Endodermal cell (in vitro differentiated cells): Measurements from ENCODE around the gene SOX5. TPM values are rescaled to one million over a fixed set of nuclear protein-coding genes. Genes with fewer than 3 reads are reported as not detected.

ENCODE experiments used
- DNase-seq: peaks from one replicate; pipeline ENCODE4 v3.0.0-alpha.2; 2017
- H3K27ac ChIP-seq: 2 replicates; pipeline ENCODE4 v1.5.1; 2013; ENCODE audit warnings: mild to moderate bottlenecking, low read depth, low read length, moderate library complexity
- H3K27me3 ChIP-seq: 2 replicates; pipeline ENCODE4 v1.6.1; 2013; ENCODE audit warnings: mild to moderate bottlenecking, low read length, moderate library complexity; ENCODE audit not compliant: insufficient read depth, control insufficient read depth, poor library complexity, severe bottlenecking
- H3K36me3 ChIP-seq: 2 replicates; pipeline ENCODE4 v1.7.0; 2013; ENCODE audit warnings: mild to moderate bottlenecking, low read length, moderate library complexity; ENCODE audit not compliant: control insufficient read depth, insufficient read depth
- H3K4me1 ChIP-seq: one replicate; pipeline ENCODE4 v1.7.0; 2013; ENCODE audit warnings: low read length; ENCODE audit not compliant: control insufficient read depth, insufficient read depth
- H3K4me3 ChIP-seq: 2 replicates; pipeline ENCODE4 v1.5.1; 2013; ENCODE audit warnings: mild to moderate bottlenecking, low read length, moderate library complexity
- H3K9ac ChIP-seq: 2 replicates; pipeline ENCODE4 v1.6.1; 2013; ENCODE audit warnings: mild to moderate bottlenecking, low read length, moderate library complexity; ENCODE audit not compliant: poor library complexity, severe bottlenecking; ENCODE audit errors: extremely low read depth
- H3K9me3 ChIP-seq: 2 replicates; pipeline ENCODE4 v1.6.1; 2013; ENCODE audit warnings: mild to moderate bottlenecking, low read length, moderate library complexity; ENCODE audit not compliant: control insufficient read depth
- H3K27ac Mint-ChIP-seq: 2 replicates; pipeline ENCODE4 v1.8.0; 2020; ENCODE audit warnings: mixed read lengths
- H3K27me3 Mint-ChIP-seq: 2 replicates; pipeline ENCODE4 v1.8.0; 2021; ENCODE audit warnings: mild to moderate bottlenecking, mixed read lengths; ENCODE audit not compliant: insufficient read depth
- H3K36me3 Mint-ChIP-seq: 2 replicates; pipeline ENCODE4 v1.8.0; 2020; ENCODE audit warnings: low read depth, mixed read lengths
- H3K4me1 Mint-ChIP-seq: 2 replicates; pipeline ENCODE4 v1.8.0; 2020; ENCODE audit warnings: mixed read lengths
- H3K4me3 Mint-ChIP-seq: 2 replicates; pipeline ENCODE4 v1.8.0; 2020; ENCODE audit warnings: mild to moderate bottlenecking, moderate library complexity, mixed read lengths
- H3K9me3 Mint-ChIP-seq: 2 replicates; pipeline ENCODE4 v1.8.0; 2020; ENCODE audit warnings: mild to moderate bottlenecking, mixed read lengths
- WGBS, 2 experiments: methylation state at CpG; one replicate each; pipeline versions ENCODE4 v1.1.5 to v1.1.7; 2013; ENCODE audit warnings: missing lambda C conversion rate in 2 of 2, mixed read lengths in 1 of 2; ENCODE audit not compliant: insufficient coverage in 1 of 2, insufficient read length in 1 of 2; 5-methylcytosine and 5-hydroxymethylcytosine counted together
- total RNA-seq, 2 donors: library from RNA; stranded (reverse); fragmentation: NEBNext Ultra II Directional in 1 of 2; extraction: Animal tissue kit (Norgen Biotek cat#: 25700) in 1 of 2; gene quantifications; 2 replicates in 1 of 2; 3 replicates in 1 of 2; pipeline ENCODE4 v1.2.1, GENCODE V29; 2021
- TF ChIP-seq, protein P1 (sequence below): fragments of 200-600 bp; sonication (generic); conservative IDR thresholded peaks from 2 replicates; pipeline ENCODE4 v1.5.0; 2021; ENCODE audit warnings: antibody characterized with exemption, mild to moderate bottlenecking

SOX5 gene
- total RNA-seq, 2 donors from 2014 or later = 6.8 to 30.7 TPM

- Mint-ChIP-seq H3K4me3 (peak overlapping the region; percentile 31), H3K36me3 (no peaks in the 10 kb centered on the region), H3K4me1 (peaks cover 40% of the 10 kb centered on the region), H3K9me3 (no peaks in the 10 kb centered on the region), H3K27me3 (no peaks in the 10 kb centered on the region), H3K27ac (peak overlapping the region; percentile 92)
- DNase-seq = peak; percentile 53
- WGBS, 2 experiments = 65% methylated on average over 5 of the region's 5 CpGs; no CpG with 5 or more reads in 1 of the 2 experiments
- Histone ChIP-seq H3K9ac (no peak overlapping the region), H3K27ac (no peak overlapping the region), H3K9me3 (no peaks in the 10 kb centered on the region), H3K4me3 (no peak overlapping the region), H3K27me3 (no peaks in the 10 kb centered on the region), H3K4me1 (no peaks in the 10 kb centered on the region), H3K36me3 (no peaks in the 10 kb centered on the region)
- TF ChIP-seq, protein P1, sequence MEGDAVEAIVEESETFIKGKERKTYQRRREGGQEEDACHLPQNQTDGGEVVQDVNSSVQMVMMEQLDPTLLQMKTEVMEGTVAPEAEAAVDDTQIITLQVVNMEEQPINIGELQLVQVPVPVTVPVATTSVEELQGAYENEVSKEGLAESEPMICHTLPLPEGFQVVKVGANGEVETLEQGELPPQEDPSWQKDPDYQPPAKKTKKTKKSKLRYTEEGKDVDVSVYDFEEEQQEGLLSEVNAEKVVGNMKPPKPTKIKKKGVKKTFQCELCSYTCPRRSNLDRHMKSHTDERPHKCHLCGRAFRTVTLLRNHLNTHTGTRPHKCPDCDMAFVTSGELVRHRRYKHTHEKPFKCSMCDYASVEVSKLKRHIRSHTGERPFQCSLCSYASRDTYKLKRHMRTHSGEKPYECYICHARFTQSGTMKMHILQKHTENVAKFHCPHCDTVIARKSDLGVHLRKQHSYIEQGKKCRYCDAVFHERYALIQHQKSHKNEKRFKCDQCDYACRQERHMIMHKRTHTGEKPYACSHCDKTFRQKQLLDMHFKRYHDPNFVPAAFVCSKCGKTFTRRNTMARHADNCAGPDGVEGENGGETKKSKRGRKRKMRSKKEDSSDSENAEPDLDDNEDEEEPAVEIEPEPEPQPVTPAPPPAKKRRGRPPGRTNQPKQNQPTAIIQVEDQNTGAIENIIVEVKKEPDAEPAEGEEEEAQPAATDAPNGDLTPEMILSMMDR = no peak
These were observed 282.6 kb downstream of the SOX5 start for GRCh38 chr12:23666866-23667265.

GRCh38 chr12:23662966-23663365, 286.5 kb downstream of the SOX5 start:
- Histone ChIP-seq H3K9ac (no peak overlapping the region), H3K27ac (no peak overlapping the region), H3K4me1 (no peaks in the 10 kb centered on the region), H3K36me3 (no peaks in the 10 kb centered on the region), H3K27me3 (no peaks in the 10 kb centered on the region), H3K4me3 (no peak overlapping the region), H3K9me3 (no peaks in the 10 kb centered on the region)
- no peak for DNase-seq
- TF ChIP-seq, protein P1 = no peak
- H3K4me1 Mint-ChIP-seq = peaks cover 50% of the 10 kb centered on the region
- peaks cover 9% of the 10 kb centered on the region for H3K9me3 Mint-ChIP-seq
- H3K27me3 Mint-ChIP-seq = no peaks in the 10 kb centered on the region
- WGBS, 2 experiments = 88 to 97% methylated on average over 1 to 3 of the region's 3 CpGs
- no peak overlapping the region for H3K4me3 Mint-ChIP-seq
- peaks cover 13% of the 10 kb centered on the region for H3K36me3 Mint-ChIP-seq
- H3K27ac Mint-ChIP-seq = no peak overlapping the region

- H3K9me3 Mint-ChIP-seq = peaks cover 9% of the 10 kb centered on the region
- peaks cover 28% of the 10 kb centered on the region for H3K4me1 Mint-ChIP-seq
- WGBS, 2 experiments = 93 to 95% methylated on average over 2 to 6 of the region's 6 CpGs
- H3K27me3 Mint-ChIP-seq = no peaks in the 10 kb centered on the region
- Histone ChIP-seq H3K27me3 (no peaks in the 10 kb centered on the region), H3K4me3 (no peak overlapping the region), H3K36me3 (no peaks in the 10 kb centered on the region), H3K4me1 (no peaks in the 10 kb centered on the region), H3K9me3 (no peaks in the 10 kb centered on the region), H3K9ac (no peak overlapping the region), H3K27ac (no peak overlapping the region)
- H3K4me3 Mint-ChIP-seq = no peak overlapping the region
- H3K27ac Mint-ChIP-seq = no peak overlapping the region
- TF ChIP-seq, protein P1 = no peak
- H3K36me3 Mint-ChIP-seq = peaks cover 13% of the 10 kb centered on the region
- no peak for DNase-seq
These were observed 290.3 kb downstream of the SOX5 start for GRCh38 chr12:23659131-23659530.
